H1 (cell line): Measurements from ENCODE around the gene NEURL1B. TPM values are rescaled to one million over a fixed set of nuclear protein-coding genes. Genes with fewer than 3 reads are reported as not detected.

Experiments used
- CTCF ChIA-PET: fragments of 300-600 bp; sonication (Branson Sonifier 250); formaldehyde crosslinking; loops from one replicate; lab custom pipeline; 2021; ENCODE audit not compliant: partially characterized antibody; lab: Charles Lee
- POLR2A ChIA-PET: fragments of 300-600 bp; sonication (Branson Sonifier 250); formaldehyde crosslinking; loops from one replicate; lab custom pipeline; 2021; ENCODE audit warnings: inconsistent platforms; ENCODE audit not compliant: partially characterized antibody; lab: Charles Lee
- DNase-seq, 2 experiments: peaks; one replicate each; pipeline versions ENCODE4 v3.0.0 to v3.0.0-alpha.2; 2010 to 2022; ENCODE audit warnings: low spot score in 2 of 2, low read depth in 1 of 2, mixed read lengths in 1 of 2
- FAIRE-seq: peaks from 2 replicates; lab custom pipeline; 2011; peaks lifted over from hg19 to GRCh38; lab: Jason Lieb, UNC
- H2AFZ ChIP-seq: 2 replicates; pipeline ENCODE4 v1.8.1; 2012; ENCODE audit warnings: low read length, inconsistent platforms
- H2AK5ac ChIP-seq: 2 replicates; pipeline ENCODE4 v1.6.1; 2013; ENCODE audit warnings: low read depth, low read length
- H2BK120ac ChIP-seq: replicated peaks from 2 replicates; pipeline ENCODE3; 2013; ENCODE audit warnings: low read depth, low read length, inconsistent platforms
- H2BK12ac ChIP-seq: 2 replicates; pipeline ENCODE4 v1.6.1; 2013; ENCODE audit warnings: low read depth, low read length
- H2BK15ac ChIP-seq: 2 replicates; pipeline ENCODE4 v1.6.1; 2013; ENCODE audit warnings: low read length
- H2BK20ac ChIP-seq: 2 replicates; pipeline ENCODE4 v1.6.1; 2013; ENCODE audit warnings: low read length
- H2BK5ac ChIP-seq: 2 replicates; pipeline ENCODE4 v1.6.1; 2013; ENCODE audit warnings: low read depth, low read length
- H3K14ac ChIP-seq: 2 replicates; pipeline ENCODE4 v1.6.1; 2013; ENCODE audit warnings: inconsistent platforms; ENCODE audit not compliant: insufficient read length
- H3K18ac ChIP-seq: 2 replicates; pipeline ENCODE4 v1.6.1; 2013; ENCODE audit warnings: low read length; ENCODE audit errors: extremely low read depth
- H3K23ac ChIP-seq: 2 replicates; pipeline ENCODE4 v1.6.1; 2013; ENCODE audit warnings: inconsistent platforms; ENCODE audit not compliant: insufficient read length
- H3K23me2 ChIP-seq: 2 replicates; pipeline ENCODE4 v1.6.1; 2013; ENCODE audit warnings: low read depth, low read length
- H3K27ac ChIP-seq: 2 replicates; pipeline ENCODE4 v1.6.1; 2011; ENCODE audit warnings: low read depth, low read length, inconsistent platforms
- H3K27me3 ChIP-seq, 4 experiments: replicated peaks in 1 of 4; 1 replicate in 1 of 4; 2 replicates in 3 of 4; pipeline versions ENCODE4 v1.6.1 to v1.8.1; 2011 to 2013; ENCODE audit warnings: low read length in 3 of 4, mild to moderate bottlenecking in 3 of 4, inconsistent platforms in 2 of 4, mixed read lengths in 2 of 4, moderate library complexity in 1 of 4; ENCODE audit not compliant: control insufficient read depth in 3 of 4, insufficient read depth in 3 of 4; ENCODE audit errors: extremely low read depth in 1 of 4
- H3K36me3 ChIP-seq, 4 experiments: 2 replicates each; pipeline versions ENCODE4 v1.6.1 to v1.8.1; 2011 to 2013; ENCODE audit warnings: mild to moderate bottlenecking in 4 of 4, low read length in 3 of 4, moderate library complexity in 2 of 4, control low read depth in 1 of 4, inconsistent platforms in 1 of 4; ENCODE audit not compliant: insufficient read depth in 4 of 4, control insufficient read depth in 2 of 4
- H3K4ac ChIP-seq: replicated peaks from 2 replicates; pipeline ENCODE3; 2013; ENCODE audit warnings: low read length, low read depth, mixed read lengths, inconsistent platforms; ENCODE audit not compliant: insufficient read length
- H3K4me1 ChIP-seq, 4 experiments: replicated peaks in 1 of 4; 1 replicate in 1 of 4; 2 replicates in 3 of 4; pipeline versions ENCODE4 v1.6.1 to v1.8.1; 2011 to 2013; ENCODE audit warnings: low read length in 3 of 4, inconsistent platforms in 2 of 4, mixed read lengths in 1 of 4; ENCODE audit not compliant: insufficient read depth in 4 of 4, control insufficient read depth in 3 of 4
- H3K4me2 ChIP-seq, 2 experiments: 2 replicates each; pipeline versions ENCODE4 v1.6.1 to v1.8.1; 2011 to 2013; ENCODE audit warnings: low read depth in 2 of 2, low read length in 2 of 2, control low read depth in 1 of 2, inconsistent platforms in 1 of 2, mild to moderate bottlenecking in 1 of 2; ENCODE audit not compliant: insufficient read depth in 1 of 2
- H3K4me3 ChIP-seq, 4 experiments: fragments of 200-600, 300-600 bp in 1 of 4; sonication (generic), shearing (Covaris generic), sonication (Bioruptor Twin) in 1 of 4; 2 replicates each; pipeline versions ENCODE4 v1.5.1 to v1.8.1; 2011 to 2016; ENCODE audit warnings: low read length in 4 of 4, low read depth in 3 of 4, control low read depth in 2 of 4, inconsistent platforms in 2 of 4, mild to moderate bottlenecking in 2 of 4, mixed read lengths in 1 of 4, moderate library complexity in 1 of 4; ENCODE audit not compliant: insufficient read depth in 2 of 4; ENCODE audit errors: extremely low read depth in 1 of 4
- H3K56ac ChIP-seq: replicated peaks from 2 replicates; pipeline ENCODE3; 2013; ENCODE audit warnings: low read depth, mild to moderate bottlenecking, mixed read lengths, low read length, inconsistent platforms; ENCODE audit not compliant: insufficient read length
- H3K79me1 ChIP-seq: 2 replicates; pipeline ENCODE4 v1.6.1; 2013; ENCODE audit warnings: low read depth, low read length, control low read depth
- H3K79me2 ChIP-seq, 2 experiments: 2 replicates each; pipeline versions ENCODE4 v1.6.1 to v1.8.1; 2012 to 2013; ENCODE audit warnings: low read length in 2 of 2, mild to moderate bottlenecking in 2 of 2, inconsistent platforms in 1 of 2; ENCODE audit not compliant: insufficient read depth in 2 of 2, control insufficient read depth in 1 of 2
- H3K9ac ChIP-seq, 4 experiments: replicated peaks in 1 of 4; 1 replicate in 1 of 4; 2 replicates in 3 of 4; pipeline versions ENCODE4 v1.6.1 to v1.8.1; 2011 to 2013; ENCODE audit warnings: low read depth in 3 of 4, low read length in 3 of 4, control low read depth in 2 of 4, mild to moderate bottlenecking in 2 of 4, moderate library complexity in 2 of 4, inconsistent platforms in 1 of 4; ENCODE audit errors: extremely low read depth in 1 of 4
- H3K9me3 ChIP-seq, 2 experiments: 2 replicates each; pipeline versions ENCODE4 v1.6.1 to v1.8.1; 2012 to 2013; ENCODE audit warnings: mild to moderate bottlenecking in 2 of 2, moderate library complexity in 2 of 2, control low read depth in 1 of 2, inconsistent platforms in 1 of 2, low read depth in 1 of 2, low read length in 1 of 2, mixed read lengths in 1 of 2; ENCODE audit not compliant: insufficient read depth in 2 of 2
- H4K20me1 ChIP-seq, 2 experiments: replicated peaks in 1 of 2; 2 replicates each; pipeline versions ENCODE3 to v1.8.1; 2011 to 2013; ENCODE audit warnings: inconsistent platforms in 2 of 2, low read length in 2 of 2, mild to moderate bottlenecking in 1 of 2; ENCODE audit not compliant: insufficient read depth in 2 of 2, control insufficient read depth in 1 of 2
- H4K5ac ChIP-seq: 2 replicates; pipeline ENCODE4 v1.6.1; 2013; ENCODE audit warnings: low read length, low read depth, mixed read lengths, inconsistent platforms; ENCODE audit not compliant: insufficient read length
- H4K8ac ChIP-seq: 2 replicates; pipeline ENCODE4 v1.8.0; 2013; ENCODE audit warnings: mild to moderate bottlenecking, moderate library complexity, low read length, inconsistent platforms; ENCODE audit not compliant: insufficient read depth; ENCODE audit errors: extremely low read depth
- H4K91ac ChIP-seq: replicated peaks from 2 replicates; pipeline ENCODE3; 2013; ENCODE audit warnings: low read length, mixed read lengths, inconsistent platforms; ENCODE audit not compliant: insufficient read length
- KDM1A ChIP-seq: fragments of 200-600, 300-600 bp; sonication (generic); IDR thresholded peaks from 2 replicates; pipeline ENCODE4 v1.7.1; 2016; ENCODE audit warnings: mild to moderate bottlenecking, low read length, borderline replicate concordance
- SIX5 ChIP-seq: IDR thresholded peaks from 2 replicates; pipeline ENCODE4 v1.6.1; 2011; ENCODE audit warnings: mild to moderate bottlenecking, low read depth, low read length
- WGBS, 2 experiments: shearing (Covaris generic) in 1 of 2; methylation state at CpG; one replicate each; pipeline versions ENCODE4 v1.1.6 to v1.1.7; 2013 to 2015; ENCODE audit warnings: low lambda C conversion rate in 2 of 2, mixed read lengths in 2 of 2, inconsistent platforms in 1 of 2, low coverage in 1 of 2, missing lambda C conversion rate in 1 of 2; ENCODE audit not compliant: insufficient replicate concordance in 2 of 2, insufficient coverage in 1 of 2, insufficient read length in 1 of 2; ENCODE audit errors: extremely low coverage in 1 of 2, missing lambda C conversion rate in 1 of 2; 5-methylcytosine and 5-hydroxymethylcytosine counted together
- polyA plus RNA-seq, 7 experiments: library from polyadenylated mRNA; depleted of rRNA in 3 of 7; stranded (reverse) in 5 of 7; unstranded in 2 of 7; fragments of >200 nt in 5 of 7; fragments of 200-250 nt in 2 of 7; gene quantifications; 1 replicate in 5 of 7; 2 replicates in 1 of 7; 4 replicates in 1 of 7; pipeline versions ENCODE4 v1.2.1 to v1.2.3, GENCODE V29; 2011 to 2013; ENCODE audit warnings: missing spikeins in 2 of 7, mixed read lengths in 2 of 7
- total RNA-seq: library from RNA; stranded (reverse); fragmentation: NEBNext Ultra II Directional; extraction: Animal tissue kit (Norgen Biotek cat#: 25700); gene quantifications from 2 replicates; pipeline ENCODE4 v1.2.1, GENCODE V29; 2021

The NEURL1B gene
- total and polyA plus RNA-seq, 2 of the 8 experiments (the other 6 are each of a cell fraction or from before 2014, with no cell fraction given), result 3.3 to 6.1 TPM

DNA sequence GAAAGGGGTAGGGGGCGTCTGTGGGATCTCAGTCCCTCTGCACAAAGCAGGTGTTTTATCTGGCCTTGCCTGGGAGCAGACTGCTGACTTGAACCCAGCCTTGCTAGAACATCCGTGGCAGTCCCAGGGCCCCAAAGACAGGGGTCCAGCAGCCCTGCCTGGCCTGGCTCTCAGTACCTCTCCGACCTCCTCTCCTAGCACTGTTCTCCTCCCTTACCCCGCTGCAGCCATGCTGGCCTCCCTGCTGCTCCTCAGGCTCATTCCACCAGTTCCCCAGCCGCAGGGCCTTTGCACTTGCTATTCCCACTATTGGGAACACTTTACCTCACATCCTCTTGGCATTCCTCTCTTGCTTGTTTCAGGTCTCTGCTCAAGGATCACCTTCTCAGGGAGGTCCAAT is 84.7 kb downstream of the NEURL1B start:
- Histone ChIP-seq H3K79me2 (no peaks in the 10 kb centered on the region), H3K79me1 (no peaks in the 10 kb centered on the region), H3K4me1 (peaks cover 0 to 6% (median under 1%) of the 10 kb centered on the region in 4 experiments; a peak in 2 of 7 replicates), H3K23ac (no peak overlapping the region), H3K4ac (no peak overlapping the region), H4K5ac (no peak overlapping the region), H3K23me2 (no peaks in the 10 kb centered on the region), H3K18ac (no peak overlapping the region), H4K20me1 (peaks cover 0 to 2% of the 10 kb centered on the region in 2 experiments), H3K9ac (no peak overlapping the region), H3K14ac (no peak overlapping the region), H3K9me3 (no peaks in the 10 kb centered on the region), H2AFZ (no peak overlapping the region), H3K4me2 (no peak overlapping the region), H3K36me3 (no peaks in the 10 kb centered on the region), H2BK15ac (no peak overlapping the region), H2BK120ac (no peak overlapping the region)
- no peak for FAIRE-seq
- POLR2A ChIA-PET, result no interaction called here
- TF ChIP-seq SIX5 (no peak), KDM1A (0 out of 2 replicates have a peak, but pooled peaks have one; percentile 26)
- TF ChIP-seq, all 59 proteins: peak for 1
- WGBS, 2 experiments, result 91% methylated on average over 3 of the region's 5 CpGs; no CpG with 5 or more reads in 1 of the 2 experiments
- no peak overlapping the region for H2AK5ac ChIP-seq
- H3K27me3 ChIP-seq, result peaks cover 0 to under 1% (median 0%) of the 10 kb centered on the region in 4 experiments; a peak in 2 of 7 replicates
- no peak overlapping the region for H3K4me3 ChIP-seq
- no peak overlapping the region for H4K91ac ChIP-seq
- no peak overlapping the region for H2BK12ac ChIP-seq
- CTCF ChIA-PET, result interaction anchor here (1.0 to 3.0 kb wide), 6 partner anchors 9 to 207 kb away, joined by 3 to 19 read pairs (median 8); no protein-coding TSS in a partner anchor
- H3K56ac ChIP-seq, result no peak overlapping the region
- H3K27ac ChIP-seq, result no peak overlapping the region
- DNase-seq, result no peak
- no peak overlapping the region; the same call in 1 of the 2 replicates for H4K8ac ChIP-seq
- no peak overlapping the region for H2BK5ac ChIP-seq
- no peak overlapping the region for H2BK20ac ChIP-seq
